Endothelial cell of umbilical vein (primary cell): ENCODE measurements around the gene CCSER1. TPM values are rescaled to one million over a fixed set of nuclear protein-coding genes. Genes with fewer than 3 reads are reported as not detected.

Experiments
- BruUV-seq: library from RNA; stranded (reverse); fragments of 400-500 nt; replicated peaks from 2 replicates; lab custom pipeline; 2021; lab: Mats Ljungman, UMichigan
- CTCF ChIA-PET: fragments of 300-600, 350-600 bp; sonication (Branson Sonifier 250); formaldehyde crosslinking; loops from one replicate; lab custom pipeline; 2021; ENCODE audit warnings: antibody characterized with exemption, inconsistent platforms; lab: Charles Lee
- POLR2A ChIA-PET: fragments of 300-600, 350-600 bp; sonication (Branson Sonifier 250); formaldehyde crosslinking; loops from one replicate; lab custom pipeline; 2021; ENCODE audit warnings: antibody characterized with exemption, inconsistent platforms; lab: Charles Lee
- DNase-seq: peaks from one replicate; pipeline ENCODE4 v3.0.0-alpha.2; 2011; ENCODE audit warnings: low read depth, low spot score
- FAIRE-seq: peaks from 2 replicates; lab custom pipeline; 2011; peaks lifted over from hg19 to GRCh38; lab: Jason Lieb, UNC
- H2AFZ ChIP-seq: 2 replicates; pipeline ENCODE4 v1.6.0; 2012; ENCODE audit warnings: low read depth, low read length, control low read depth, inconsistent platforms
- H3K27ac ChIP-seq: 2 replicates; pipeline ENCODE4 v1.5.1; 2011; ENCODE audit warnings: low read depth, mild to moderate bottlenecking, control low read depth, low read length, moderate library complexity; ENCODE audit not compliant: insufficient read depth
- H3K27me3 ChIP-seq, 2 experiments: 2 replicates each; pipeline versions ENCODE4 v1.6.0 to v1.6.1; 2011; ENCODE audit warnings: low read length in 2 of 2, mixed read lengths in 1 of 2; ENCODE audit not compliant: control insufficient read depth in 2 of 2, insufficient read depth in 2 of 2
- H3K36me3 ChIP-seq, 2 experiments: 2 replicates in 1 of 2; 3 replicates in 1 of 2; pipeline ENCODE4 v1.5.1; 2011; ENCODE audit warnings: low read length in 2 of 2, mild to moderate bottlenecking in 1 of 2, moderate library complexity in 1 of 2; ENCODE audit not compliant: control insufficient read depth in 2 of 2, insufficient read depth in 2 of 2; ENCODE audit errors: extremely low read depth in 1 of 2
- H3K4me1 ChIP-seq: 3 replicates; pipeline ENCODE4 v1.5.1; 2011; ENCODE audit warnings: mild to moderate bottlenecking, low read length; ENCODE audit not compliant: control insufficient read depth, insufficient read depth; ENCODE audit errors: extremely low read depth
- H3K4me2 ChIP-seq: 2 replicates; pipeline ENCODE4 v1.6.1; 2011; ENCODE audit warnings: low read length, control low read depth, mixed read lengths; ENCODE audit not compliant: insufficient read depth
- H3K4me3 ChIP-seq, 3 experiments: fragments of 200-600 bp in 1 of 3; sonication (generic), shearing (Covaris generic) in 1 of 3; replicated peaks in 1 of 3; 2 replicates each; pipeline ENCODE4 v1.5.1; 2011 to 2016; ENCODE audit warnings: control low read depth in 3 of 3, low read length in 3 of 3, mild to moderate bottlenecking in 2 of 3, inconsistent platforms in 1 of 3, low read depth in 1 of 3, moderate library complexity in 1 of 3; ENCODE audit not compliant: insufficient read depth in 1 of 3
- H3K79me2 ChIP-seq: 2 replicates; pipeline ENCODE4 v1.6.0; 2012; ENCODE audit warnings: low read length, inconsistent platforms; ENCODE audit not compliant: control insufficient read depth, insufficient read depth
- H3K9ac ChIP-seq: replicated peaks from 2 replicates; pipeline ENCODE3; 2011; ENCODE audit warnings: low read length, control low read depth; ENCODE audit not compliant: insufficient read depth; ENCODE audit errors: extremely low read depth
- H3K9me1 ChIP-seq: replicated peaks from 3 replicates; pipeline ENCODE4 v1.6.0; 2011; ENCODE audit warnings: mild to moderate bottlenecking, low read length; ENCODE audit not compliant: control insufficient read depth, insufficient read depth; ENCODE audit errors: extremely low read depth
- H3K9me3 ChIP-seq: replicated peaks from 2 replicates; pipeline ENCODE4 v1.5.1; 2012; ENCODE audit warnings: low read length, inconsistent platforms; ENCODE audit not compliant: control insufficient read depth, insufficient read depth
- H4K20me1 ChIP-seq: replicated peaks from 2 replicates; pipeline ENCODE3; 2011; ENCODE audit warnings: mild to moderate bottlenecking, low read length; ENCODE audit not compliant: control insufficient read depth, insufficient read depth; ENCODE audit errors: extremely low read depth
- CTCF ChIP-seq, 2 donors: IDR thresholded peaks; 1 replicate in 1 of 2; 2 replicates in 1 of 2; pipeline ENCODE4 v1.5.1; 2011; ENCODE audit warnings: low read length in 2 of 2, mild to moderate bottlenecking in 2 of 2, moderate library complexity in 2 of 2, control low read depth in 1 of 2, inconsistent platforms in 1 of 2, low read depth in 1 of 2; ENCODE audit not compliant: insufficient read depth in 1 of 2; ENCODE audit errors: extremely low read depth in 1 of 2
- EZH2 ChIP-seq: IDR thresholded peaks from 2 replicates; pipeline ENCODE4 v1.6.1; 2012; ENCODE audit warnings: borderline replicate concordance, low read depth, mild to moderate bottlenecking, moderate library complexity, low read length, inconsistent platforms; ENCODE audit not compliant: severe bottlenecking
- FOS ChIP-seq: IDR thresholded peaks from 2 replicates; pipeline ENCODE4 v1.6.1; 2011; ENCODE audit warnings: mild to moderate bottlenecking, low read length, moderate library complexity, borderline replicate concordance; ENCODE audit not compliant: insufficient read depth
- GATA2 ChIP-seq: IDR thresholded peaks from 2 replicates; pipeline ENCODE4 v1.7.0; 2011; ENCODE audit warnings: low read depth, mild to moderate bottlenecking, moderate library complexity, mixed read lengths, low read length; ENCODE audit not compliant: insufficient read length, insufficient read depth
- JUN ChIP-seq: IDR thresholded peaks from 2 replicates; pipeline ENCODE4 v1.6.1; 2011; ENCODE audit warnings: borderline replicate concordance, low read depth; ENCODE audit not compliant: insufficient read length, insufficient read depth
- MAX ChIP-seq: IDR thresholded peaks from 2 replicates; pipeline ENCODE4 v1.6.1; 2011; ENCODE audit not compliant: insufficient read depth, insufficient read length
- MYC ChIP-seq: IDR thresholded peaks from one replicate; pipeline ENCODE4 v1.6.1; 2011; ENCODE audit warnings: mild to moderate bottlenecking, low read depth, low read length
- POLR2A ChIP-seq: IDR thresholded peaks from 2 replicates; pipeline ENCODE4 v1.6.1; 2012; ENCODE audit warnings: low read depth, mild to moderate bottlenecking, control low read depth, low read length
- POLR2AphosphoS5 ChIP-seq: IDR thresholded peaks from 2 replicates; pipeline ENCODE4 v1.6.1; 2012; ENCODE audit warnings: low read depth, mild to moderate bottlenecking, control low read depth, low read length, moderate library complexity; ENCODE audit not compliant: insufficient read depth
- dilution Hi-C: fragments of 300-500 bp; cut with MboI; formaldehyde crosslinking; loops from one replicate; pipeline ENCODE4 v1.15.0; 2019; ENCODE audit warnings: low sequenced_read_pairs; ENCODE audit not compliant: extremely low pct_ligation_motif_present
- intact Hi-C: fragments of 100-400 bp; cut with micrococcal nuclease; formaldehyde crosslinking; loops from one replicate; pipeline ENCODE4 v1.10.0; 2022
- polyA plus RNA-seq, 4 experiments: library from polyadenylated mRNA; depleted of rRNA in 3 of 4; stranded (reverse) in 3 of 4; unstranded in 1 of 4; fragments of >200 nt; gene quantifications; 2 replicates each; pipeline versions ENCODE4 v1.2.1 to v1.2.3, GENCODE V29; 2011 to 2012; ENCODE audit warnings: missing spikeins in 1 of 4
- total RNA-seq: library from RNA; stranded (reverse); gene quantifications from 2 replicates; pipeline ENCODE4 v1.2.3, GENCODE V29; 2021

Gene CCSER1
- total and polyA plus RNA-seq, 2 donors (not counting 3 experiments of a cell fraction or from before 2014, with no cell fraction given) = 0.11 to 1.8 TPM

- DNase-seq (no peak), FAIRE-seq (no peak)
- Histone ChIP-seq H3K27ac (no peak overlapping the region), H3K36me3 (no peaks in the 10 kb centered on the region), H2AFZ (peak overlapping the region; percentile 72), H3K9ac (no peak overlapping the region), H3K9me1 (no peaks in the 10 kb centered on the region), H3K4me3 (peak overlapping the region in 2 of 3 experiments; percentile 46 to 51), H3K9me3 (no peaks in the 10 kb centered on the region), H3K27me3 (peaks cover 2 to 4% of the 10 kb centered on the region in 2 experiments), H4K20me1 (no peaks in the 10 kb centered on the region), H3K4me2 (peak overlapping the region; percentile 65), H3K79me2 (no peaks in the 10 kb centered on the region), H3K4me1 (peaks cover 13% of the 10 kb centered on the region)
- POLR2A ChIA-PET = interaction anchor here (1.0 kb wide), 1 partner anchor 9 kb away, joined by 4 read pairs; no protein-coding TSS in a partner anchor
- TF ChIP-seq MAX = no peak
- TF ChIP-seq POLR2AphosphoS5 = no peak
- no peak for TF ChIP-seq MYC
- TF ChIP-seq JUN = no peak
- TF ChIP-seq GATA2 = no peak
- TF ChIP-seq FOS = no peak
- no peak for TF ChIP-seq POLR2A
- TF ChIP-seq EZH2 = no peak
- no peak for TF ChIP-seq CTCF (IDR thresholded peaks at IDR 0.05; ENCODE audit: extremely low read depth in 1 of 2, insufficient read depth in 1 of 2, low read depth in 1 of 2, low read length in 2 of 2)
- no TSS peak for BruUV-seq
- dilution Hi-C loops (no loop called here), intact Hi-C loops (loop anchor here (1.0 to 10.0 kb wide), 2 partner anchors 83 to 642 kb away; no protein-coding TSS in a partner anchor)
- CTCF ChIA-PET = interaction anchor here (0.9 to 1.3 kb wide), 2 partner anchors 61 to 167 kb away, joined by 3 read pairs; no protein-coding TSS in a partner anchor
These were observed 389 bp upstream of the CCSER1 start for GRCh38 chr4:90126805-90127204.
